ENCODE measurements around the gene ERG. TPM values are rescaled to one million over a fixed set of nuclear protein-coding genes. Genes with fewer than 3 reads are reported as not detected.

The ERG gene
- total and polyA plus RNA-seq, 12 donors, result 4.0 to 16.3 (median 11.2) TPM

GRCh38 chr21:38409907-38410306, 88.4 kb downstream of the ERG start:
- Histone ChIP-seq H3K27ac (no peak overlapping the region), H3K4me3 (no peak overlapping the region), H3K4me1 (replicated peaks in 1 of 2) (no peaks in the 10 kb centered on the region), H3K36me3 (replicated peaks in 1 of 2) (no peaks in the 10 kb centered on the region), H3K9me3 (replicated peaks in 1 of 3) (no peaks in the 10 kb centered on the region), H3K27me3 (no peaks in the 10 kb centered on the region)
- TF ChIP-seq CTCF (IDR thresholded peaks at IDR 0.05) (no peak), POLR2A (IDR thresholded peaks at IDR 0.05) (no peak)
- DNase-seq, result no peak
- WGBS, 4 donors, result 46 to 62% (median 52%) methylated on average over 3 of the region's 3 CpGs
- intact Hi-C loops (cut with DNase I), result no loop called here

GRCh38 chr21:38404177-38404576, 94.1 kb downstream of the ERG start:
- H3K36me3 ChIP-seq (replicated peaks in 1 of 2), result no peaks in the 10 kb centered on the region
- no peaks in the 10 kb centered on the region for H3K9me3 ChIP-seq (replicated peaks in 1 of 3)
- TF ChIP-seq POLR2A (IDR thresholded peaks at IDR 0.05) (no peak), CTCF (IDR thresholded peaks at IDR 0.05) (no peak)
- 46 to 68% (median 62%) methylated on average over 4 to 9 of the region's 9 CpGs for WGBS, 4 donors
- H3K27me3 ChIP-seq, result no peaks in the 10 kb centered on the region
- H3K4me3 ChIP-seq, result no peak overlapping the region
- no peaks in the 10 kb centered on the region for H3K4me1 ChIP-seq (replicated peaks in 1 of 2)
- no peak for DNase-seq
- H3K27ac ChIP-seq, result no peak overlapping the region
- intact Hi-C loops (cut with DNase I), result no loop called here

GRCh38 chr21:38402795-38403194, 95.5 kb downstream of the ERG start:
- H3K27ac ChIP-seq, result no peak overlapping the region
- WGBS, 4 donors, result 52 to 61% (median 56%) methylated on average over 6 of the region's 6 CpGs
- H3K4me3 ChIP-seq, result no peak overlapping the region
- no peak for TF ChIP-seq POLR2A (IDR thresholded peaks at IDR 0.05)
- no peak for TF ChIP-seq CTCF (IDR thresholded peaks at IDR 0.05)
- no peaks in the 10 kb centered on the region for H3K4me1 ChIP-seq (replicated peaks in 1 of 2)
- no peaks in the 10 kb centered on the region for H3K27me3 ChIP-seq
- no peaks in the 10 kb centered on the region for H3K36me3 ChIP-seq (replicated peaks in 1 of 2)
- no peaks in the 10 kb centered on the region for H3K9me3 ChIP-seq (replicated peaks in 1 of 3)
- DNase-seq, result no peak
- intact Hi-C loops (cut with DNase I), result no loop called here

- Histone ChIP-seq H3K9me3 (replicated peaks in 1 of 3) (no peaks in the 10 kb centered on the region), H3K27me3 (no peaks in the 10 kb centered on the region), H3K36me3 (replicated peaks in 1 of 2) (no peaks in the 10 kb centered on the region), H3K4me3 (no peak overlapping the region), H3K27ac (no peak overlapping the region), H3K4me1 (replicated peaks in 1 of 2) (no peaks in the 10 kb centered on the region)
- TF ChIP-seq POLR2A (IDR thresholded peaks at IDR 0.05) (no peak), CTCF (IDR thresholded peaks at IDR 0.05) (no peak)
- no peak for DNase-seq
- WGBS, 4 donors, result 79 to 86% (median 82%) methylated on average over 11 of the region's 11 CpGs
- intact Hi-C loops (cut with DNase I), result no loop called here
These were observed 96.0 kb downstream of the ERG start for GRCh38 chr21:38402291-38402690.

All from adrenal gland (tissue), 12 donors.